ENCODE measurements around the gene DIAPH2.
A peak's percentile ranks its signal among the peaks of the same experiment; 100 is the strongest.

DIAPH2 gene

DNA sequence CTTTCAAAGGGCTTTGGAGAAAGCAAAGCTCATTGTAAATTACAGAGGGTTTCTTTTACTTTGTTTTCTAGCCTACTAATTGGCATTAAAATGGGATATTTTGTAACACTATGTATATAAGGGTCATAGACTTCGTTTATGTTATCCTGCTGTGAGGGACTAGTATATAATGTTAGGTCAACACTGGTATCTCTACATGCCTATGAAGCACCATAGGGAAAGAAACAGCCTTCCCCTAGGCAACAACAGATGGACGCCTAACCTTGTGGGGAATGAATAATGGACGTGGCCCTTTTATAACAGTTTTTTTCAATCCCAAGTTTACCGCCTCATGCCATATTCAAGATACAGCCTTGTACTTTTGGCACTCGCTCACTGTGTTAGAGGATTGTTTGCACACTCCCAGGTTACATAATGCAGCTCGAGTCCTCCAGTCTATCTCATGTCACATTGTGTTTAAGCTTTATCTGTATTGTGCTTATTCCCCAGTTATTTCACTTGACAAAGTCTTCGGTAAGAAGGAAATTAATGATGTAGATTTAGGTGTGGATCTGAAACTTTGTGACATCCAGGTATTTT lies 910.1 kb downstream of the DIAPH2 start:
- DNase-seq (ENCODE audit: low spot score) = no peak

DNA sequence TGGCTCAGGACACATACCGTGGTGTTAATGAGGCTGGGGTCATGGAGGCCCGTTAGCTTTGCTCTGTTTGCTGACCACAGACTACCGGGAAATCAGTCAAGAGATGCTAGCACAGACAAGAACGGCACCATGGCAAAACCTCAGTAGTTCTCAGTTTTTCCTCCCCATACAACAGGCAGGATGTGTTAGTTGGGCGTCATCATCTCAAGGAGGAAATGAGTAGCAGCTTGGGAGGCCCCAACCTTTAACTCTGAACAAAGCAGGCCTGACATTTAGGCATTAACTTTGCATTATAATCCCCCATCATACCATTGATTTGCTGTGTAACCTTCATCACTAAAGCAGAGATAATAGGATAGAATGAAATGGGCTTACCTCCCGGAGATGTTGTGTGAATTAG lies 913.3 kb downstream of the DIAPH2 start:
- no peak for DNase-seq (ENCODE audit: low spot score)

DNA sequence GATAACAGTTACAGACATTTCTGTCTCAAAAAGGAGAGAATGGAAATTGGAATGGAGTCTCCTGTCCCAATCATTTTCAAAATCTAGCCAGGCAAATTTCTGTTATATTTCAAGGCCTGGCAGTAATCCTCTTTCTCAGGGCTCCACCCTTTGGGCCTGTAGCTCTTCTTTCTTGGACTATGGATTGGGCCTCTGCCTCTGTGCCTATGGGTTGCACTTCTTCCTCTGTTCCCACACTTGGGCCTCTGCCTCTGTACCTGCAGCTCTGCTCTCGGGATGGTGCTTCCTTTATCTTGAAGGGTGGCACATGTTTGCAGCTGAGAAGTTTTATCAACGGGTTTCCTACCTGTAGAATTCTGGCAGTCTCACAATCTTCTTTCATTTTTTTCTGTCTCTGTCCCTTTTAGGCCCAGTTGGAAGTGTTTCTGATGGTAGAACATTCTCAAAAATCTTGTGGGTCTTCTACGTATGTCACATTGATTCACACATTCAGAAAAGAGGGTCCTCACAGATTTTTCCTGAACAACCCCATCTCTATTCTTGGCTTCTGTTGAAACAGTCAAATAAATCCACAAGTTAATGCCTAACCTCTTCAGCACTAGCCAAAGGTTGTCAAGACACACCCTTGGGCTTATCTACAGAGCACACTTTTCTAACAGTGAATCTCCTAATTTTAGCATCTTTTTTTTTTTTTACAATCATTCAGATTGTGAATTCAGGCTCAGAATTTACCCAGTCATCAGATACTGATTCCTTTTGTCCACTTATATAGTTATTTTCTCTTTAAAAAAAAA lies 918.0 kb downstream of the DIAPH2 start:
- no peak for DNase-seq (ENCODE audit: low spot score)

DNA sequence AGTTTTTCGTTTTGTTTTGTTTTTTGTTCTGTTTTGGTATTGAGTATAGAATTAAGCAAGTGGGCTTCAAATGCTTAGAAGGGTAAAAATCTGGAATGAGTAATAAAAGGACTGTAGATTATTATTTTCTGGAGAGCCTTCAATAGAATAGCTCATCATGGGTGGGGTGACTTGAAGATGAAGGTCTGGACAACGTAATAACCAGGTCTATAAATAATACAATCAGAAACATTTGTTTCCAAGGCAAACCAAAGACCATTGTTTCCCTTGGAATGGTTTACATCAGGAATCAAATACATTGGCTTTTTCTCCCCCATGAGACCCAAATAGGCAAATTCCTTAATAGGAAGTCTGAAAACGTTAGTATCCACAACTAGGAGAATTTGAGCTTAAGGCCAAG lies 920.6 kb downstream of the DIAPH2 start:
- DNase-seq (ENCODE audit: low spot score) = no peak

DNA sequence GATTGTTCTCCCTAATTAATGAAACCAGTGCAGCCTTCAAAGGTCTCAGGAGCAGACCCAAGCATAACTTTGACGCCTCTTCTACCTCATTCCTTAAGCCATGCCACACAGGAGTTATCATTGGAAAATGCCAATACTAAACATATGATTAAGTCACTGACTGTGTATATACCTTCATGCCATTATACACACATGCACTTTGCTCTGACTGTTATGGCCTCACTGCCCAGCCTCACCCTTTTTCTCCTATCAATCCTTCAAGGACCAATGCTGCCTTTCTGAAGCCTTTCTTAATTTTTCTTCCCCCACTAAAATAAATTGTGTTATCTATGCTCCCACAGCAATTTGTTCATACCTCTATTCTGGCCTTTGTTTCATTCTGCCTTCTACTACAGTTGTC lies 924.7 kb downstream of the DIAPH2 start:
- no peak for DNase-seq (ENCODE audit: low spot score)

DNA sequence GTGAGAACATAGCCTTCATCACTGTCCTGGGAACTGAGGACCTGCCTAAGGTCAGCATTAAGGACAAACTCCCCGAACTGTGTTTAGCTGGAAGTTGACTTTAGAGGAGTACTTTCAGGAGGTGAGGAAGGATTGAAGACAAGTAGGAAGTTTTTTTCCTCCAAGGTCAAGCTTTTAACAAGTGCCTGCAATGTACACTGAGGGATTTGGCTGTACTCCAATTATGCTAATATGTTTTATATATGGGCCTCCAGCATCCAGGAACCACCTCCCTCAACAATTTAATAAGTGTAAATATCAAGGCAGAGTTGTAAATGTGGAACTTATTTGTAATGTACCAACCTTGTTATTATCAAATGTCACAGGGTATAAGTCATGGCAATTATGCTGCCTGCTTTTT lies 925.3 kb downstream of the DIAPH2 start:
- no peak for DNase-seq (ENCODE audit: low spot score)

DNA sequence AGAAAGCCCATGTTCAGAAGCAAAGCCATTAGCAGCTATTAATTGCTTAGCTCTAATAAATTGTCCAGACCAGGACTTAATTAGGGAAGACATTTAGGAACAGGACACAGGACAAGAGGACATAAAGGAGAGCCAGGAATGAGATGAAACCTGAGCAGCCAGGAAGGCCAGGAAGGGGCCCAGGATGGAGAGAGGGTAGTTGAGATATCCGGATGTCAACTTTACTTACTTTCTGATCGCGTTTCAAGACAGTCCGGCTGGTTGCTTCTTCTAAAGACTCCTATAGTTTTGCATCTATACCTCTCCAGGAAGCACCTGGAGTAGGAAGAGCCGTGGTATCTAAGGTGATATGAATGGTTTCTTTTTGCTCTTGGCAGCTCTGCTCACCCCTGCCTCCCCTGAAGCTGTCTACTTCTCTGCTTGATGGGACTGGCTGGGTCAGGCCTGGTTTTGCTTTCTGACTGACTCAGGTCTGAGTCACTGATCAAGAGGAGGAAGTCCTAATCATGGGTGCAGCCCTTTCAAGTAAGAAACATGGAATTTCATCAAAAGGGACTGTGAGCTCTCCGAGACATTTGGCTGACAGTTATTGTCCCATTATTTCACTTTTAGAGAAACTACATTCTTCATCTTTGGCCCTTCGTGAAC lies 932.4 kb downstream of the DIAPH2 start:
- no peak for DNase-seq (ENCODE audit: low spot score)

DNA sequence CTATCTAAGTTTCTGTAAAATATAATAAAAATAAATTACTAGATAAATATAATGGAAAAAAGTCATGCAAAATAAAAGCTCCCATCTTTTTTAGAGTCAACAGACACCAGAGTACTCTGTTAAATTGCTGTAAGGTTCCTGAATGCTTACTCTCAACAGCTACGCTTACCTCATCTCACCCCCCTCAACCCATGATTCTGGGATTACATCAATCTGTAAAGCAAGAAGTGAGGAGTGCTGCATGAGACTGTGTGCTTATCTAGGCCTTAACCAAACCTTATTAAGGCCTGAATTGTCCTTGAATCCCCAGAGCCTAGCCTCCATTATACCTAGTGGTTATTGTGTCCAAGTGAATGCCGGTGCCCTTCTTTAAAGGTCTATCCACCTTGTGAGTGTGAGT lies 934.9 kb downstream of the DIAPH2 start:
- DNase-seq (ENCODE audit: low spot score) = no peak

DNA sequence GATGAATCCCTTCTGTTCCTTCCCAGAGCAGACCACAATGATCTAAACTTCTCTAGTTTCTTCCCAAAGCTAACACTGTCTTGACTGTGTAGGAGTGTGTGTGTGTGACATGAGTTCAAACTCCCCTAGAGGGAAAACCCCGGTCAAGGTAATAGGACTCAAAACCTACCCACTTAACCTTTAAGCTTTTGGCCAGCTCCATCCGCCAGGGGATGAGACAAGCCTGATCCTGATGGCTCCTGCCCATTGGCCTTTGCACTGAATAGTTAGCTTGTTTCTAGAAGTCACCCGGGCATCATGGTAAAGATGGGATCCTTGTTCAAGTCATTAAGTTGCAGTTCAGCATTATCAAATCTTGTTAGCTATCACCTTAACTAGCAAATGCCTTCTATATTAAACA lies 937.5 kb downstream of the DIAPH2 start:
- DNase-seq (ENCODE audit: low spot score) = no peak

DNA sequence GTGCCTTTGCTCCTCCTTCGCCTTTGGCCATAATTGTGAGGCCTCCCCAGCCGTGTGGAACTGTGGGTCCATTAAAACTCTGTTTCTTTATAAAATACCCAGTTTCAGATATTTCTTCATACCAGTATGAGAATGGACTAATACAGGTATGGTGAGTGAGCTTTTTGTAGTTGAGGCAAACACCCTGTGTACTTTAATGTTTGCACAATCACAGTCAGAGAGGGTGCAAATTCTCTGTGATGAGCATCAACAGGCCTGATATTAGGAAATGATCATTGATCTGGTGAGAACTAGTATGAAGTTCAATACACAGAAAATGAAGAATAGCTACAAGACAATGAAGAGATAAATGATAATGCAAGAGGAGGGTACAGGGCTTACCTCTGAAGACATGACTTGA lies 943.7 kb downstream of the DIAPH2 start:
- DNase-seq (ENCODE audit: low spot score) = no peak

DNA sequence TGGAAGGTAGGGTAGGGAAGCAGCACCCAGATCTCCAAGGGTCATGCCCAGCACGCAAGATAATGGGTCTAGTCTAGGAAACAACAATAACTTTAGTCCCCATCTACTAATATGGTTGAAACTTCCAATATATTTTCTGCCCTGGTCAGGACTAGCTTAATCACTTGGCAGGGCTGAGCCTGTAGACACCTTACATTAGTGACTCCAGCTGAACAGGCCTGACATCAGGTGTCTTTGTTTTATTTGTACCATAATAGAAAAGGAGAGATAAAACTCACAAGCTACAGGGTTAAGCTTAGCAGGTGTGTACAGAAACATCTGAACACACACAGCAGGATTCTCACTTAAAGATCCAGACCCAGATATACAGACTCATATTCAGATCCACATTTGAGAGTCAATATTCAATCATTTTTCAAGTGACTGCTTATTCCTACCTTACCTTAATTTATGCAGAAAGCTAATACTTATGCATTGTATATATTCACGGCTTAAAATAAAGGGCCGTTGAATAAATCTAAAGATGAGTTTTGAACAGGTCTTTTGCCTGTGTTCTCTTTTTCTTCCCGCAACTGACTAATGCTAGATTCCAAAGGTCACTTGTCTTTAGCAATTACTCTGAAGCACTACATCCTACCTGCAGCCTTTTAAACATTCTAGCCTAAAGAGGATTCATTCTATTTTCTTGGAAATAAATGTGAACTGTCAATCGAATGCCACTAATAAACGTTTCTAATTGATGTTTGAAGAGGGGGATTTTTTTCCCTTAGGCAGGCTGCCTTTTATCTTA lies 944.4 kb downstream of the DIAPH2 start:
- DNase-seq (ENCODE audit: low spot score) = peak; percentile 14

DNA sequence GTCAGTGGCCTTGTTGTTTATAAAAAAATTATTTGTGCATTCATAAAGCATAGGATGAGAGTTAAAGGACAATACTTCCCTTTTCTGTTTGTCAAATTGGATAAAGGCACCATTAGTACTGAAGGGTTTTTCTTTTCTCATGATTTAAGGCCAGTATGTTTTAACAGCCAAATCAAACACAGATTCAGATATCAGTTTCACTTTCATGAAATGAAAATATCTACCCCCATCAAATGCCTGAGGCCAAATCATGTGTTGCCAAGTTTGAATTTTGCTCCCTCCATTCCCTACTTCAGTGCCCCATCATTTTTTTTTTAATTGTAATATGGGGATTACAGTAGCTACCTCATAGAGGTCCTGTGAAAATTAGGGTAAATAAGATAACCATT lies 944.9 kb downstream of the DIAPH2 start:
- no peak for DNase-seq (ENCODE audit: low spot score)

DNA sequence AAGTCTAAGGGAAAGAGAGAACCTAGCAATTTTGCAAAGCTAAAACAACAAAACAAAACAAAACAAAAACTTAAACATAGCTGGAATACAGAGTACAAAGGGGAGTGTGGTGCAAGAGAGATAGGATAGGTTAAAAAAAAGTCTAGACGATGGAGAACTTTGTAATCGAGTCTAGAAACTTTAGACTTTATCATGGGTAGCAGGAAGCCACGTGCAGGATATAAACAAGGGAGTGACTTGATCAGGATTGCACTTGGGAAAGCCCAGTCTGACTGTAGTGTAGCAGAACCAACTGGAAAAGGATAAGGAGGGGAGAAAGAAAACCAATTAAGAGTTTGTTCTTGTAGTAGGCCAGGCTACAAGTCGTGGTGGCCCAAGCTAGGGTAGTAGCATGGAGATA lies 949.2 kb downstream of the DIAPH2 start:
- DNase-seq (ENCODE audit: low spot score) = no peak

DNA sequence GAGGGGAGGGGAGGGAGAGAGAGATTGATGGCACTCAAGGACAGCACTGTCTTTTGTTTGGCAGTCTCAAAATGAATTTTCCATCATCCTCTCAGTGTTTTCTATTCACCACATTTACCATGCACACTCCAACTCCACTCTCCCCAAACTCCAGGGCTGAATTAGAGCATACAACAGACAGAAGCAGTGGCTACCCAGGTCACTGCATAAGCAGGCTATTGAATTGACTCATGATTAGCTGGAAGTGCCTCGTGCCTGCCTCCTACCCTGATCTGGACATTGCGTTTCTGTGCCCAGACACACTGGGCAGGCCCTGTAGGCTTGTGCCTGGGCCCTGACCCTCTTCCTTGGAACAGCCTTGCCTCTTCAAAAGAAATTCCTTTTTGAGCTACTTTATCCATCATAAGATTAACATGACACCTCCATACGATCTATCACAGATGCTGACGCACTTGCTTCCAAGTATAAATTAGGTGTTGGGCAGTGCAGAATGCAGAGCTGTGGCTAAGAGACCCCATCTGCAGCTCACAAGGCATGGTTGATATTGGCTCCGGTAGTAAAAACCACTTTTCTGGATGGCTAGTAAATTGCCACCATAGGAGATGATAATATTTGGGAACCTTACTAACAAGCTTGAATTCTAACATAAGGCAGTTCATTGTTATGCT lies 952.0 kb downstream of the DIAPH2 start:
- DNase-seq (ENCODE audit: low spot score) = no peak

DNA sequence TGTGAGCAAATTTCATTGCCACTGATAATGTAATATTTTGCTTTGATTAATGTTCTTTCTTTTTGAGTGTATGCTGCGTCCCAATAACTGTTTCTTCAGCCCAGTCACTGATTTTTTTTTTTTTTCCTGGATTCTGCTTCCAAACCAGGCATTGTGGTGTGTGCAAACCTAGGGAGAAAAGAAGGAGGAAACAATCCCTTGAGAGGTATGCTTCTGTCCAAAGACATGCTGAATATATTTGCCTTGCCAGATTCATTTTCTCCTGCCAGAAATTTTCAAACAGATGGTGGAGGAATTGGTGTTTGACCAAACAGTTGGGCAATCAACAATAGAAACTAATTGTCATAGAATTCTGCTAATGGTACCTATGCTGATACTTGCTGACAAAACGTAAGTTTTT lies 952.6 kb downstream of the DIAPH2 start:
- DNase-seq (ENCODE audit: low spot score) = no peak

DNA sequence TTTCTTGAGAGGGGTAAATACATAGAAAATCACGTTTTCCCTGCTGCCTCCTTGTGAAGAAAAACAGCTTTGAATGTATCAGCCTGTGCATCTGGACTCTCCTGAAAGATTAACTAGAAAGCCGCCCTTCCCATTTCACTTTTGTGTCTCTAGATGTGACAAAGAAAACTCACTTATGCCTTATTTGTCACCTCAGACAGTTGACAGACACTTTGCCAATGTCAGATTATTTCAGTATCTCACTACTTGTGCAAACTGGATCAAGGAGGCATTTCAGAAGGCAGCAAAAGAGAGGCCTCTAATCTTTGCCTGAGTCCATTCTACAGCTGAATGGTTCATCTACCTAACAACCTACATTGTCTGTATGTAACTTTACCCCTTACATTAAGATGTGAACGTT lies 954.0 kb downstream of the DIAPH2 start:
- no peak for DNase-seq (ENCODE audit: low spot score)

DNA sequence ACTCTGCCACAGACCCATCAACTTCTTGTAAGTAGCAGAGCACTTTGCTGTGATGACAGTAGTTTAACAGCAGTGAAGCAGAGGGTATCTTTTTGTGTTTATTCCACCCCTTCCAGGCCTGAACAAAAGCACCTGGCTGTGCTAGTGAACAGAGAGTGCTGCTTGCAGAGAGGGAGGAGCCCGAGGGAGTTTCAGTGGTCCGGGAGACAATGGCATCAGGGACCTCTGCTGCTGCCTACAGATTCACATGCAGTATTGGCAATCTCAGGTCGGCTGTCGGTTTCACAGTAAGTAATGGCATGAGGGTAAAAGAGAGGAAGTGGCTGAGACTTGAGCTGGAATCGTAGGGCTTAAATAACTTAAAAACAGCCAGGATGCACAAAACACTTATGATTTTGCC lies 954.9 kb downstream of the DIAPH2 start:
- DNase-seq (ENCODE audit: low spot score) = no peak
